ENCODE results near the gene PDHB. TPM values are rescaled to one million over a fixed set of nuclear protein-coding genes. Genes with fewer than 3 reads are reported as not detected.

PDHB gene
- total and polyA plus RNA-seq, 4 donors = 81.7 to 110 (median 108) TPM

GRCh38 chr3:58411036-58411435, 22.6 kb downstream of the PDHB start:
- H3K27ac ChIP-seq (ENCODE audit: low read depth, low read length) = no peak overlapping the region

DNA sequence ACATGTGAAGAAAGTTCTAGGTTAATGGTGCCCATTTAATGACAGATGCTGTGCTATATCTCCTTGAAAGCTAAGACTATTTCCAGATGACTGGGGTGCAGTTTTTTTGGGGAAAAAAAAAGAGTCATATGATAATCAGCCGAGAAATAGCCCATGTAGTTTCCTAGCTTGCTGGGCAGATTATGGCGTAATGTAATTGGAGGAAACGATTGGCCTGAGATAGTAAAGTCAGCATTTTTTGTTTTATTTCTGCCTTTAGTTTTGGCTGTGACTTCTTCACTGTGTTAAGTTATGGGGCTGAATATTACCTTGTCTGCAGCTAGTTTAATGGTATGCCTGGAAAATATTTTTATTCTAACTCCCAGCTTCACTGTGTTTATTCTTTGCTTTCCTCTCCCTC, 24.0 kb downstream of the PDHB start:
- Histone ChIP-seq H3K9me3 (ENCODE audit: control insufficient read depth, insufficient read depth, low read length) (no peaks in the 10 kb centered on the region), H3K4me3 (ENCODE audit: low read depth, low read length) (no peak overlapping the region), H3K27ac (ENCODE audit: low read depth, low read length) (no peak overlapping the region), H3K4me1 (ENCODE audit: control insufficient read depth, insufficient read depth, low read length) (peaks cover 4% of the 10 kb centered on the region), H3K36me3 (ENCODE audit: control insufficient read depth, insufficient read depth, low read length) (peaks cover 36% of the 10 kb centered on the region), H3K27me3 (ENCODE audit: control insufficient read depth, insufficient read depth, low read length) (no peaks in the 10 kb centered on the region)
- DNase-seq (ENCODE audit: low read depth in 4 of 6, low spot score in 6 of 6) = no peak
- WGBS (ENCODE audit: insufficient coverage) = 90% methylated on average over 3 of the region's 3 CpGs

More at GRCh38 chr3:58411036-58411435, 22.6 kb downstream of the PDHB start:
- H3K4me3 ChIP-seq (ENCODE audit: low read depth, low read length) = no peak overlapping the region
- no peak for DNase-seq (ENCODE audit: low read depth in 4 of 6, low spot score in 6 of 6)
- H3K36me3 ChIP-seq (ENCODE audit: control insufficient read depth, insufficient read depth, low read length) = peaks cover 39% of the 10 kb centered on the region
- 96% methylated on average over 3 of the region's 3 CpGs for WGBS (ENCODE audit: insufficient coverage)
- no peaks in the 10 kb centered on the region for H3K9me3 ChIP-seq (ENCODE audit: control insufficient read depth, insufficient read depth, low read length)
- no peaks in the 10 kb centered on the region for H3K27me3 ChIP-seq (ENCODE audit: control insufficient read depth, insufficient read depth, low read length)
- peaks cover 4% of the 10 kb centered on the region for H3K4me1 ChIP-seq (ENCODE audit: control insufficient read depth, insufficient read depth, low read length)

DNA sequence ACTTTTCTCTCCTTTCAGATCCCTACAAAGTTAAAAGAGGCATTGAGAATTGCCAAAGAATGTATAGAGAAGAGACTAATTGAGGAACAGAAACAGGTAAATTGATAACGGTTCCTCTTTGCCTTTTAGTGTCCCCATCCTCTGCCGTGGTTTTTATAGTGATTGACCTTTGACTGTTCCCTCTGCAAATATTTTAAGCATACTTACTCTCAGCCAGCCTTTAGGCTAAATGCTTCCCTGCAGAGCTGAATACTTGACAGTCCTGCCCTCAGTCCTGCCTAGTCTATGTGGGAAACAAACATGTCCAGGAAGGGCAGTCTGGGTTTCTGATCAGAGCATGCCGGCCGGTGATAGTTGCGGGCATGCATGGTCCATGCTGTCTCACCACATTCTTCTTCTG, 24.7 kb downstream of the PDHB start:
- H3K27me3 ChIP-seq (ENCODE audit: control insufficient read depth, insufficient read depth, low read length) = no peaks in the 10 kb centered on the region
- no peaks in the 10 kb centered on the region for H3K9me3 ChIP-seq (ENCODE audit: control insufficient read depth, insufficient read depth, low read length)
- DNase-seq (ENCODE audit: low read depth in 4 of 6, low spot score in 6 of 6) = no peak
- H3K4me3 ChIP-seq (ENCODE audit: low read depth, low read length) = no peak overlapping the region
- no peaks in the 10 kb centered on the region for H3K4me1 ChIP-seq (ENCODE audit: control insufficient read depth, insufficient read depth, low read length)
- no peak overlapping the region for H3K27ac ChIP-seq (ENCODE audit: low read depth, low read length)
- WGBS (ENCODE audit: insufficient coverage) = 81% methylated on average over 3 of the region's 5 CpGs
- peaks cover 36% of the 10 kb centered on the region for H3K36me3 ChIP-seq (ENCODE audit: control insufficient read depth, insufficient read depth, low read length)

DNA sequence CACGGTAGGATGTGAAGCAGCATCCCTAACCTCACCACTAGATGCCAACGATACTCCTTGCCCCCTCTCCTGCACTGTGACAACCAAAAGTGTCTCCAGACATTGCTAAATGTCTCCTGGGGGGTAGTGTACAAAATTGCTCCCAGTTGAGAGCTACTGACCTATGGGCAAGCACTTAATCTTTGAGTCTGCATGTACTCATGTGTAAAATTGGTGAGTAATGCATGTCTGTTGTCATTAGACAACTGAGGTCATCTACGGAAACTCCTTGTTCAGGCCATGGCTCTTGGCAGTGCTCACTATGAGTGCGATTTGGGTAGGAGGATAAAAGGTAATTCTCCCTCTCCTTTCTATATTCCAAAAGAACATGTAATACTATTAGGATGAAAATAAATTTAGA, 29.2 kb downstream of the PDHB start:
- no CpG with 5 or more reads among the region's 4 CpGs for WGBS (ENCODE audit: insufficient coverage)
- Histone ChIP-seq H3K4me1 (ENCODE audit: control insufficient read depth, insufficient read depth, low read length) (no peaks in the 10 kb centered on the region), H3K9me3 (ENCODE audit: control insufficient read depth, insufficient read depth, low read length) (no peaks in the 10 kb centered on the region), H3K4me3 (ENCODE audit: low read depth, low read length) (no peak overlapping the region), H3K36me3 (ENCODE audit: control insufficient read depth, insufficient read depth, low read length) (peaks cover 34% of the 10 kb centered on the region), H3K27ac (ENCODE audit: low read depth, low read length) (no peak overlapping the region), H3K27me3 (ENCODE audit: control insufficient read depth, insufficient read depth, low read length) (no peaks in the 10 kb centered on the region)
- no peak for DNase-seq (ENCODE audit: low read depth in 4 of 6, low spot score in 6 of 6)

DNA sequence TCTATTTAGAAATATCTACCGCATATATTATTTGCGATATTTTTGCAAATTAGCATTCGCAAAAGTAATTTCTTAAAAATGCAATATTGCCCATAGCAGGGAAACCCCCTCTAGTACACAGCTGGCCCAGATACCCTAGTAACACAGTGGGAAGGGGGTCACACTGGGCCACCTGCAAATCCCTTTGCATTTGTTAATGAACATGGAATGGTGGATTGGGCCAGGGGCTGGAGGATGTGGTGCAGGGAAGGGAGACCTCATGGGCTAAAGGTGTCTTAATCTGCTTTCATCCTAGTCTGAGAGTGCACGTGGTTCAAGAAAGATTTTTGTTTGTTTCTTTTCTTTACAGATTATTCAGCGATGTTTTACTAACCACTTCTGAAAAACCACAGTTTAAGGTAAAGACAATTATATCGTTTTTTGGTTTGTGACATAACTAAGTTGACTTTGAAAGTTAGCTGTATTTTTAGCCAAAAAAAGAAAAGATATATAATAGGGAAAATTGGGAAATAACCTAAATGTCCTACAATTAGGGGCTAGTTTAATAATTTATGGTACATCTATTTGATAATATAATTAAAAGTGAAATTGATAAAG, 30.0 kb downstream of the PDHB start:
- Histone ChIP-seq H3K4me1 (ENCODE audit: control insufficient read depth, insufficient read depth, low read length) (no peaks in the 10 kb centered on the region), H3K27me3 (ENCODE audit: control insufficient read depth, insufficient read depth, low read length) (no peaks in the 10 kb centered on the region), H3K27ac (ENCODE audit: low read depth, low read length) (no peak overlapping the region), H3K4me3 (ENCODE audit: low read depth, low read length) (no peak overlapping the region), H3K36me3 (ENCODE audit: control insufficient read depth, insufficient read depth, low read length) (peaks cover 39% of the 10 kb centered on the region), H3K9me3 (ENCODE audit: control insufficient read depth, insufficient read depth, low read length) (no peaks in the 10 kb centered on the region)
- WGBS (ENCODE audit: insufficient coverage) = no CpG with 5 or more reads among the region's 6 CpGs
- no peak for DNase-seq (ENCODE audit: low read depth in 4 of 6, low spot score in 6 of 6)

- 100% methylated on average over 4 of the region's 9 CpGs for WGBS (ENCODE audit: insufficient coverage)
- no peak overlapping the region for H3K4me3 ChIP-seq (ENCODE audit: low read depth, low read length)
- H3K27me3 ChIP-seq (ENCODE audit: control insufficient read depth, insufficient read depth, low read length) = no peaks in the 10 kb centered on the region
- peak in 1 of 6 donors; percentile 82 for DNase-seq (ENCODE audit: low read depth in 4 of 6, low spot score in 6 of 6)
- H3K4me1 ChIP-seq (ENCODE audit: control insufficient read depth, insufficient read depth, low read length) = no peaks in the 10 kb centered on the region
- peaks cover 45% of the 10 kb centered on the region for H3K36me3 ChIP-seq (ENCODE audit: control insufficient read depth, insufficient read depth, low read length)
- H3K27ac ChIP-seq (ENCODE audit: low read depth, low read length) = no peak overlapping the region
- no peaks in the 10 kb centered on the region for H3K9me3 ChIP-seq (ENCODE audit: control insufficient read depth, insufficient read depth, low read length)
These were observed 34.8 kb downstream of the PDHB start for GRCh38 chr3:58398669-58399333.

- Histone ChIP-seq H3K4me3 (ENCODE audit: low read depth, low read length) (no peak overlapping the region), H3K36me3 (ENCODE audit: control insufficient read depth, insufficient read depth, low read length) (peaks cover 24% of the 10 kb centered on the region), H3K27ac (ENCODE audit: low read depth, low read length) (no peak overlapping the region), H3K27me3 (ENCODE audit: control insufficient read depth, insufficient read depth, low read length) (no peaks in the 10 kb centered on the region), H3K4me1 (ENCODE audit: control insufficient read depth, insufficient read depth, low read length) (peaks cover 6% of the 10 kb centered on the region), H3K9me3 (ENCODE audit: control insufficient read depth, insufficient read depth, low read length) (no peaks in the 10 kb centered on the region)
- DNase-seq (ENCODE audit: low read depth in 4 of 6, low spot score in 6 of 6) = no peak
These were observed 39.3 kb downstream of the PDHB start for GRCh38 chr3:58394339-58394738.

GRCh38 chr3:58392181-58392580, 41.5 kb downstream of the PDHB start:
- DNase-seq (ENCODE audit: low read depth in 4 of 6, low spot score in 6 of 6) = no peak
- H3K27ac ChIP-seq (ENCODE audit: low read depth, low read length) = no peak overlapping the region
- WGBS (ENCODE audit: insufficient coverage) = 70% methylated on average over 3 of the region's 3 CpGs
- H3K27me3 ChIP-seq (ENCODE audit: control insufficient read depth, insufficient read depth, low read length) = no peaks in the 10 kb centered on the region
- H3K9me3 ChIP-seq (ENCODE audit: control insufficient read depth, insufficient read depth, low read length) = no peaks in the 10 kb centered on the region
- H3K4me3 ChIP-seq (ENCODE audit: low read depth, low read length) = no peak overlapping the region
- H3K4me1 ChIP-seq (ENCODE audit: control insufficient read depth, insufficient read depth, low read length) = peaks cover 12% of the 10 kb centered on the region
- peaks cover 6% of the 10 kb centered on the region for H3K36me3 ChIP-seq (ENCODE audit: control insufficient read depth, insufficient read depth, low read length)

DNA sequence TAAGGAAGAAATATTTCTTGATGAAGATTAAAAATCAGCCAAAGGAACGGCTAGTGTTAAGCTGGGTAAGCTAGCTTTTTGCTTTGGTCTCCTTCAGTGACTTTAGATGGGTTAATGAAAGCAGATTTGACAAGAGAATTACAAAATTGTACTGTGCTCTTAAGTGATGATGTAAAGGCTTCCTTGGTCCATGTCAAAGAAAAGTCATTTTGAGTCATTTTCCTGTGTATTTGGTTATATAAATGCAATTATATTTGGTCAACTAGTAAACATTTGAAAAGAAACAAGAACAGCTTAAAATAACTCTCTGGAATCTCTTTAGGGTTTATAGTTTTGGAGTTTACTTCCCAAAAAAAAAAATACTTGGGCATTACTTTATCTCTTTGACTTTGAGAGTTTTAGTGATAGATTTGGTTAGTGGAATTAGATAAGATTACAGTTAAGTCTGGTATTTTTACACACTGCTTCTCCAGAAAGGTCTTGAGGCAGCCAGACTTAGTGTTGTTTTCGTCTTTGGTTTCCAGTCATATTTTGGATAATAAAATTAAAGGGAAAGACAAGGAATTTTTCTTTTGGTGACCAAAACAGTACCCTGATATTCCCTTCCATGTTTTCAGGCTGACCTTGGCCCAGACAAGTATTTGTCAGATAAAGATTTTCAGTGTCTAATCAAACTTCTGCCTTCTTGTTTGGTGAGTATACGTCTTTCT, 42.3 kb downstream of the PDHB start:
- no peaks in the 10 kb centered on the region for H3K9me3 ChIP-seq (ENCODE audit: control insufficient read depth, insufficient read depth, low read length)
- no peaks in the 10 kb centered on the region for H3K27me3 ChIP-seq (ENCODE audit: control insufficient read depth, insufficient read depth, low read length)
- peaks cover 3% of the 10 kb centered on the region for H3K36me3 ChIP-seq (ENCODE audit: control insufficient read depth, insufficient read depth, low read length)
- no peak for DNase-seq (ENCODE audit: low read depth in 4 of 6, low spot score in 6 of 6)
- no peak overlapping the region for H3K27ac ChIP-seq (ENCODE audit: low read depth, low read length)
- H3K4me3 ChIP-seq (ENCODE audit: low read depth, low read length) = no peak overlapping the region
- WGBS (ENCODE audit: insufficient coverage) = 90% methylated on average over 2 of the region's 3 CpGs
- H3K4me1 ChIP-seq (ENCODE audit: control insufficient read depth, insufficient read depth, low read length) = peaks cover 12% of the 10 kb centered on the region

Data from spinal cord (tissue), 10 donors.